HG03571 (cell line): ENCODE measurements around the gene CCDC187.
"Not testable (repeated sequence)": the region's sequence is repeated elsewhere in the genome, so short reads cannot be mapped to it uniquely, and the experiment has no call there.

Experiments used
- ATAC-seq: cut with Tn5 transposase; IDR thresholded peaks from one replicate; pipeline ENCODE4 v1.9.1; 2021; ENCODE audit not compliant: unreplicated experiment

CCDC187 gene

DNA sequence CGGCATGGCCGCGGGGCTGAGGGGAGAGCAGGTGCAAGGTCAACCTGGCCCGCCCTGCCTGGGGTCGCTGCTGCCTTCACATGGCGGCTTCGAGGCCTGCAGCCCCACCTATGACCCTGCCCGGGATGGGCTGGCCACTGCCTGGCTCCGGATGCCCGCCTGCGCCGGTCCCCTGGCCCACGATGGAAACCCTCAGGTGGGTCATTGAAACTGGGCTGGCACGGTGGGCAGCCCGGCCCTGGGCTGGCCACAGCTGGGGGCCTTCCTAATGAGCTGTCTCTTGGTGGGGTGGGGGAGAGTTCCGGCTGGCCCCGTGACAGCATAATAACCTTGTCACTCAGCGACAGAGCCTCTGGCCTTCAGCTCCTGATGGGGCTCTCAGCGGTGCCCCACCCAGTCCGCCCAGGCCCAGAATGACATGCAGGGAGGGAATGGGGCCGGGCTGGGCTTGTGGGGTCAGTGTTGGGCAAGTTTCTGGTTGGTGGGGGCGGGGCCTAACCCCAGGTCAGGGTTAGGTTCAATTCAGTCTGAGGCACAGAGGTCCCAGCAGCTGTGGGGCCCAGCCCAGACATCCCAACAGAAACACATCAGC, at the start of gene CCDC187:
CCDC187 (minus strand) TSS at position 270 of the 592 bp plus-strand sequence; CDS start at position 6, 264 bp downstream.
- no peak for ATAC-seq

- ATAC-seq: no peak
Measured at GRCh38 chr9:136353088-136353487, 49.2 kb upstream of the CCDC187 start.

GRCh38 chr9:136352682-136353081, 48.8 kb upstream of the CCDC187 start:
- ATAC-seq: no peak

GRCh38 chr9:136351868-136352267, 48.0 kb upstream of the CCDC187 start:
- ATAC-seq: not testable (repeated sequence)

DNA sequence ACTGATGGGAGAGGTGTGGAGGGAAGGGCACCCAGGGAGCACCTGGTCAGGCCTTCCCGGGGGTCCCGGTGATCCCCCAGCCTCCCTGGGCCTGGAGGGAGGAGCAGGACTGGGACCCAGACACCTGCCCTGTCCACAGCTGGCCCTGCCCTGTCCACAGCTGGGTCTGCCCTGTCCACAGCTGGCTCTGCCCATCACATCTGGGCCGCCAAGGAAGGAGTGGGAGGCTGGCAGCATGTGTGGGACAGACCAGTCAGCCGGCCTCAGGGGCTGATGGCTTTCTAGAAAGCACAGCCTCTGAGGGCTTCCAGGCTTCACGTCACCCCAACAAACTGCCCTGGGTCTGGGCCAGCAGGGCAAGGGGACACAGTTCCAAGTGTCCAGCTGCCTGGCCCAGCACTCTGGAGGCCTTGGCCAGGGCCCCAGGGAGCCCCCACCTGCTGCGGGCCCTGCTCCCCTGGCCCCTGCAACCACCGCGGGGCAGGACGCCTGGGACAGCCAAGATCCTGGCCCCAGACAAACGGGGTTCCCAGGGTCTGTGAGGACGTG, 47.4 kb upstream of the CCDC187 start:
- ATAC-seq: no peak

DNA sequence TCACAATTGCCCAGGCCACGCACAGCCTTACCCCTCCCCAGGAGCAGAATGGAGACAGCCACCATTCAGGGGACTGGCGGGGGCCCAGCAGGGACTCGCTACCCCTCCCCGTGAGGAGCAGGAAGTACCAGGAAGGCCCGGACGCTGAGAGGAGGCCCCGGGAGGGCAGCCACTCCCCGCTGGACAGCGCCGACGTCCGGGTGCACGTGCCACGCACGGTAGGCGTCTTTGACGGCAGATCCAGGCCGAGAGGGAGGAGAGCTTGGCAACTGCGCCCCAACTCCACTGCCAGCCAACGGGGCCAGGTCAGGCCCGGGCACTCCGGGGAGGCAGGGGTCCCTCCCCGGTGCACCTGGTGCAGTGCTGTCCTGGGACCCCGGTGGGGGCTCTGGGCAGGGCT, 45.7 kb upstream of the CCDC187 start:
- no peak for ATAC-seq

GRCh38 chr9:136348691-136349090, 44.8 kb upstream of the CCDC187 start:
- ATAC-seq: no peak

DNA sequence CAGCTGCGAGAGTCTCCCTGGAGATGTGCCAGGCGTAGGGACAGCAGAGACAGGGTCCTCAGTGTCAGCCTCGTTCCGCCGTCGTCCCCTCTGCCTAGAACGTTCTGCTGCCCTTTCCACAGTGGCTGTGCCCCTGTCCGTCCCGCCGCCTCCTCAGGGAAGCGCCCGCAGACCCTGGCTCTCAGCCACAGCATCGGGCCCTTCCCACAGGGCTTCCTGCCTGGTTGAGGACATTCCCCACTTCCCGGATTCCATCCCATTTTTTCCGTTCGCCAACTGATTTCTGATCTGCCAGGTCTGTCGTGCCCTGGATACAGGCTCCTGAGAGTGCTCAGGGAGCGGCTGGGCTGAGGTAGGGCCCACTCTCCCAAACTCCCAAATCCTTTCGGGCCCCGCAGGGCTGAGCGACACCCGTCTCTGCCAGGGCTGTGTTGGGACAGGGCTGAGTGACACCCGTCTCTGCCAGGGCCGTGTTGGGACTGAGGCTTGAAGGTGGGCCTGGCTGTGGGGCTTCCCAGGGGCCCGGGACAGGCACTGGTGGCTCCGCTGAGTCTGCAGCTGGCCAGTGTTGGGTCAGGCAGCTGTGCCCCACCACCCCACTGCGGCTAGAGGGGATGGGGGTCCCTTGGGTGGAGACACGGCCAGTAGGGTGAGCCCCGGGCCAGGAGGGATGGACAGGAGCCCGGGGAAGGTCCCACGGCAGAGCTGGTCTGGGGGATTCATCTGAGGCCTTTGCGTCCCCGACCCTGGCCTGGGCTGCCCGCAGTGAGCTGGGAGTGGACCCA, 43.8 kb upstream of the CCDC187 start:
- no peak for ATAC-seq

DNA sequence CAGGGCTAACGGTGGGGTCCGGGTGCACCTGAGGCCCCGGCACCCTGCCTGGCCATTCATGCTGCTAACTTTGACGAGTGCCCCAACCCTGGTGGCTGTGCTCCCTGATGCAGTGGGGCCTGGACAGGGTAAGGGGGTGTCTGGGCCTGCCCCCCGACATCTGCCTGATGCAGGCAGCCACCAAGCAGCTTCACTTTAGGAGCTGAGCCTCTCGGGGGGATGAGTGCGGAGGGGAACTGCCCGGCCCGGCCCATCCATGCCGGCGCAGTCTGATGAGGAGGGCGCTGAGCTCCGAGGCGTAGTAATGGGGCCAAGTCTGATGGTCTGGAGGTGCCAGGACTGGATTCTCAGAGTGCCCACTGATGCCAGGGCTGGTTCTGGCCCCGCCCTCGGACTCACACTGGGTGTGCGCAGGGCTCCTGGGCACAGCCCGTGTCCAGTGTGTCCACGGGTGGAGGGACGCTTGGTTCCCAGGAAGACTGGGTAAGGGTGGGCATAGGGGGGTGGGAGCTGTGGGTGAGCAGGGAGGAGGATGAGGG, 43.1 kb upstream of the CCDC187 start:
- ATAC-seq: no peak

DNA sequence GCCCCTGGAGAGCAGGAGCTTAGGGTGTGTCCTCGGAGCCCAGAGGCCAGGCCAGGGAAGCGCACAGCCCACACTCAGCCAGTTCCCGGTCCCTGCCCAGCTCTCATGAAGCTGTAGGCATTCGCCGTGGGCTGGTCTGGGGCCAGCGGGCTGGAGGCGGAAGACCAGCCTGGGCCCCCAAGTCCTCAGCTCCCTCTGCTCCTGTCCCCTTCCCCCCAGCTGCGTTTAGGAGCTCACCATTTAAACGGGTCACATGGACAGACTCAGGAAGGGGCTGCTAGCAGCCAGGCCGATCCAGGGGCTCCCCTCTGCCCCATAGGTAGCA, 42.2 kb upstream of the CCDC187 start:
- ATAC-seq: no peak

GRCh38 chr9:136345281-136346156, 41.6 kb upstream of the CCDC187 start:
- ATAC-seq: no peak

DNA sequence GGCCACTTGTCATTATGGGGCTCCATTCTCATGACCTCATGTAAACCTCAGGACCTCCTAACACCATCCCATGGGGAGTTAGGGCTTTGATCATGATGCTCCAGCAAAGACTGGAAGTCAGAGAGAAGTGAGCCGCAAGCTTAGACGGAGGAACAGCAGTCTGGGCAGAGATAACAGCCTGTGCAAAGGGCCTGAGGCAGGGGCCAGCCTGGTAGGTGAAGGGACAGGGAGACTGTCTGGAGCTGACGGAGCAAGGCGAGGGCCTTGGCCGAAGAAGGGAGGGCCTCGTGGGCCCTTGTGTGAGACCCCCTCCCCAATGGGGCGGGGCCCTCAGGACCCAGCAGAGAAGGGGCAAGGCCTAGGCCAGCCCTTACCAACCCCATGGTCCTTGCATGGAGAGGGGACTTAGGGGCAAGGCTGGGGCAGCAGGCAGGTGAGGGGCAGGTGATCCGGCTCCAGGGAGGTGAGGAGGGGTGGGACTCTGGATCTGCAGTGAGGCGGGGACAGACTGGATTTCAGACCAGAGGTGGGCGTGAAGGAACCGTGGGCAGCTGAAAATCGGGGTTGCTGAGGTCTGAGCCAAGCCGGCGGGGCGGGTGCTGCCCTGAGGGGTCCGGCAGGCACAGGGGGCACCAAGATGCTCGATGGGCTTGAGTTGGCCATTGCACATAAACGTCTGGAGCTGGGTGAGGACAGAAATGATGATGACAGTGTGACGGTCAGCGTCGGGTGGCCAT, 40.8 kb upstream of the CCDC187 start:
- ATAC-seq: no peak

- ATAC-seq: no peak
Measured at GRCh38 chr9:136343884-136344269, 40.0 kb upstream of the CCDC187 start.

GRCh38 chr9:136343121-136343883, 39.4 kb upstream of the CCDC187 start:
- ATAC-seq: no peak

GRCh38 chr9:136342181-136343120, 38.6 kb upstream of the CCDC187 start:
- no peak for ATAC-seq

DNA sequence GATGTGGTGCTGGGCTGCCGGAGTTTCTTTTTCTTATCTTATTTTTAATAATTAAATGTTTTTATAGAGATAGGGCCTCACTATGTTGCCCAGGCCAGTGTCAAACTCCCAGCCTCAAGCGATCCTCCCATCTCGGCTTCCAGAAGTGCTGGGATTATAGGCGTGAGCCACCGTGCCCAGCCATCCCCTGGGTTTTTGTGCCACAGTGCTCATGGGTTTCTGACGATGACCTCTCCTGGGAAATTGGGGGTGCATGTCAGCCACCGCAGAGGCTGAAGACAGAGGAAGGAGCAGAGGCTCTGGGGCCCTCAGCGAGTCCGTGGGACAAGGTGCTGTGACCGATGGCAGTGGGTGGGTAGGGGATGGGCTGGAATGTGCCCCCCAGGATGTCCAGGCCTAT, 37.9 kb upstream of the CCDC187 start:
- ATAC-seq: no peak

- ATAC-seq: no peak
Measured at GRCh38 chr9:136341042-136341655, 37.3 kb upstream of the CCDC187 start.

- no peak for ATAC-seq
Measured at GRCh38 chr9:136340356-136341041, 36.6 kb upstream of the CCDC187 start.
